ENCODE data around the gene SPATA22.

DNA sequence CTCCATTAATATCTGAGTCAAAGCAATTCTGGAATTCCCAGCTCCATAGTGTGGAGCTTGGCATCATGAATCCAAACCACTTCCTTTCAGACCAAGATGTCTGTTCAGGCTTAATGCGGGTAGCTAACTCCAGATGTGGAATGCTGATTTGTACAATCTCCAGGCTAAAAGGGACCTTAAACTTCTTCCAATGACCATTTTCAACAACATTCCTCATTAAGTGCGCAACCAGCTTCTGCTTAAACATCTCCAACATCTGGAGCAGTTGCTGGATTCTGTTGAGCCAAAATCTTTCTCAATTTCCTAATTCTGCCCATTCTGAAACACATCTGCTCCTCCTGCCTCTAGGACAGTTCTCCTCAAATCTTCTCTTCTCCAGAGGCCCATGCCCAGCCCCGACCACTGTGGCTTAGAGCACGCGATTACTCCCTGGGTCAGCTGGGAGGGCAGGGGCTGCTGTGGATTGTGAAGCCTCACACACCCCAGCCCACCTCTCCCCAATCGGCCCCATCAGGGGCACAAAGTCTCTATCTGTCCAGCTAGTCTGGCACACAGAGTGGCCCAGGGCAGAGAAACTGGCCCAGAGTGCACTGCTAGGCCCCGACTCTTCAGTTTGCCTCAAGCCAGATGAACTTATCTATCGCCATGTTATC lies 40.4 kb upstream of the SPATA22 start:
- TF ChIP-seq, protein P1, sequence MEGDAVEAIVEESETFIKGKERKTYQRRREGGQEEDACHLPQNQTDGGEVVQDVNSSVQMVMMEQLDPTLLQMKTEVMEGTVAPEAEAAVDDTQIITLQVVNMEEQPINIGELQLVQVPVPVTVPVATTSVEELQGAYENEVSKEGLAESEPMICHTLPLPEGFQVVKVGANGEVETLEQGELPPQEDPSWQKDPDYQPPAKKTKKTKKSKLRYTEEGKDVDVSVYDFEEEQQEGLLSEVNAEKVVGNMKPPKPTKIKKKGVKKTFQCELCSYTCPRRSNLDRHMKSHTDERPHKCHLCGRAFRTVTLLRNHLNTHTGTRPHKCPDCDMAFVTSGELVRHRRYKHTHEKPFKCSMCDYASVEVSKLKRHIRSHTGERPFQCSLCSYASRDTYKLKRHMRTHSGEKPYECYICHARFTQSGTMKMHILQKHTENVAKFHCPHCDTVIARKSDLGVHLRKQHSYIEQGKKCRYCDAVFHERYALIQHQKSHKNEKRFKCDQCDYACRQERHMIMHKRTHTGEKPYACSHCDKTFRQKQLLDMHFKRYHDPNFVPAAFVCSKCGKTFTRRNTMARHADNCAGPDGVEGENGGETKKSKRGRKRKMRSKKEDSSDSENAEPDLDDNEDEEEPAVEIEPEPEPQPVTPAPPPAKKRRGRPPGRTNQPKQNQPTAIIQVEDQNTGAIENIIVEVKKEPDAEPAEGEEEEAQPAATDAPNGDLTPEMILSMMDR (IDR thresholded peaks at IDR 0.05), result no peak
- no peak for TF ChIP-seq EP300 (IDR thresholded peaks at IDR 0.05)
